HepG2 (cell line): ENCODE measurements around the gene NRN1L. TPM values are rescaled to one million over a fixed set of nuclear protein-coding genes. Genes with fewer than 3 reads are reported as not detected.

ENCODE experiments used
- ATAC-seq: fragments of 200-7000 bp; cut with Tn5 transposase; 3 replicates; pipeline ENCODE4 v1.9.1; 2020; ENCODE audit warnings: mild to moderate bottlenecking, moderate library complexity
- BruUV-seq: library from RNA; stranded (reverse); fragments of 400-500 nt; replicated peaks from 2 replicates; lab custom pipeline; 2021; lab: Mats Ljungman, UMichigan
- CTCF ChIA-PET: fragments of 300-600 bp; formaldehyde crosslinking; extraction: SDS; loops from one replicate; lab custom pipeline; 2021; ENCODE audit warnings: low total read pairs, inconsistent platforms, low intra/inter-chr PET ratio; lab: Yijun Ruan, JAX
- POLR2A ChIA-PET: fragments of 350-600 bp; sonication (Branson Sonifier 250); formaldehyde crosslinking; loops from one replicate; lab custom pipeline; 2020; ENCODE audit warnings: antibody characterized with exemption, inconsistent platforms; lab: Yijun Ruan, JAX
- DNase-seq: peaks from one replicate; pipeline ENCODE4 v3.0.0-alpha.2; 2015; ENCODE audit warnings: low spot score
- FAIRE-seq: peaks from 3 replicates; lab custom pipeline; 2011; peaks lifted over from hg19 to GRCh38; lab: Jason Lieb, UNC
- H2AFZ ChIP-seq: one replicate; pipeline ENCODE4 v1.6.1; 2011; ENCODE audit warnings: low read length, inconsistent platforms
- H3K27ac ChIP-seq: fragments of 300-600 bp; 3 replicates; pipeline ENCODE4 v1.8.0; 2011; ENCODE audit warnings: mixed run types, mild to moderate bottlenecking, mixed read lengths, low read length, inconsistent platforms; ENCODE audit not compliant: insufficient read depth; ENCODE audit errors: extremely low read length
- H3K27me3 ChIP-seq, 2 experiments: fragments of 200-600 bp in 1 of 2; 2 replicates in 1 of 2; 3 replicates in 1 of 2; pipeline versions ENCODE4 v1.6.0 to v1.8.0; 2011; ENCODE audit warnings: low read length in 2 of 2, mild to moderate bottlenecking in 2 of 2, moderate library complexity in 2 of 2, inconsistent platforms in 1 of 2; ENCODE audit not compliant: insufficient read depth in 2 of 2, control insufficient read depth in 1 of 2
- H3K36me3 ChIP-seq, 2 experiments: fragments of 200-600 bp in 1 of 2; replicated peaks in 1 of 2; 2 replicates in 1 of 2; 3 replicates in 1 of 2; pipeline versions ENCODE4 v1.5.1 to v1.8.0; 2011; ENCODE audit warnings: low read length in 2 of 2, inconsistent platforms in 1 of 2; ENCODE audit not compliant: insufficient read depth in 2 of 2, control insufficient read depth in 1 of 2
- H3K4me1 ChIP-seq: 2 replicates; pipeline ENCODE4 v1.5.1; 2012; ENCODE audit warnings: low read length, inconsistent platforms; ENCODE audit not compliant: insufficient read depth
- H3K4me2 ChIP-seq: 2 replicates; pipeline ENCODE4 v1.6.0; 2011; ENCODE audit warnings: low read depth, low read length, inconsistent platforms
- H3K4me3 ChIP-seq, 3 experiments: fragments of 200-600 bp in 1 of 3; sonication (generic), shearing (Covaris generic) in 1 of 3; replicated peaks in 1 of 3; 2 replicates each; pipeline ENCODE4 v1.5.1; 2011 to 2016; ENCODE audit warnings: low read length in 3 of 3, inconsistent platforms in 2 of 3, low read depth in 2 of 3, mild to moderate bottlenecking in 2 of 3, control low read depth in 1 of 3, mixed read lengths in 1 of 3; ENCODE audit not compliant: insufficient read depth in 1 of 3
- H3K79me2 ChIP-seq: one replicate; pipeline ENCODE4 v1.6.1; 2011; ENCODE audit warnings: low read length, inconsistent platforms; ENCODE audit not compliant: insufficient read depth
- H3K9ac ChIP-seq: 2 replicates; pipeline ENCODE4 v1.6.0; 2011; ENCODE audit warnings: mild to moderate bottlenecking, low read depth, low read length, inconsistent platforms; ENCODE audit not compliant: insufficient read depth
- H3K9me3 ChIP-seq: 2 replicates; pipeline ENCODE4 v1.5.1; 2012; ENCODE audit warnings: mild to moderate bottlenecking, low read length
- H4K20me1 ChIP-seq: 2 replicates; pipeline ENCODE4 v1.6.0; 2011; ENCODE audit warnings: inconsistent platforms, mild to moderate bottlenecking, low read length, moderate library complexity; ENCODE audit not compliant: insufficient read depth
- GATAD2A ChIP-seq: IDR thresholded peaks from 2 replicates; pipeline ENCODE4 v1.6.1; 2016
- MNT ChIP-seq: fragments of 450-650 bp; IDR thresholded peaks from 2 replicates; pipeline ENCODE4 v1.6.1; 2016
- POGZ ChIP-seq: sonication (generic); formaldehyde crosslinking; IDR thresholded peaks from 2 replicates; pipeline ENCODE4 v1.4.0; 2020; ENCODE audit warnings: mild to moderate bottlenecking, missing genetic modification reagents
- SMAD1 ChIP-seq: sonication (generic); formaldehyde crosslinking; IDR thresholded peaks from 2 replicates; pipeline ENCODE4 v1.4.0; 2020; ENCODE audit warnings: missing genetic modification reagents, low read depth, mild to moderate bottlenecking, borderline replicate concordance
- ZKSCAN5 ChIP-seq: sonication (generic); formaldehyde crosslinking; IDR thresholded peaks from 2 replicates; pipeline ENCODE4 v1.5.1; 2020; ENCODE audit warnings: mild to moderate bottlenecking, missing genetic modification reagents
- ZNF605 ChIP-seq: sonication (generic); formaldehyde crosslinking; IDR thresholded peaks from 2 replicates; pipeline ENCODE4 v1.8.0; 2022; ENCODE audit warnings: mild to moderate bottlenecking, missing genetic modification reagents
- ZNF644 ChIP-seq: IDR thresholded peaks from 2 replicates; pipeline ENCODE4 v1.6.1; 2016; ENCODE audit warnings: low read depth
- whole genome bisulfite sequencing: methylation state at CpG from one replicate; pipeline ENCODE4 v1.1.6; 2017; ENCODE audit warnings: low lambda C conversion rate; 5-methylcytosine and 5-hydroxymethylcytosine counted together
- in situ Hi-C: cut with HindIII; loops from 2 replicates; pipeline ENCODE4 v1.10.0; 2017; ENCODE audit warnings: low pct_unique_long_range_greater_than_20kb; ENCODE audit not compliant: extremely low pct_ligation_motif_present
- intact Hi-C: fragments of 100-400 bp; cut with micrococcal nuclease; formaldehyde crosslinking; loops from one replicate; pipeline ENCODE4 v1.10.0; 2022; ENCODE audit not compliant: unreplicated experiment
- polyA plus RNA-seq, 8 experiments: library from polyadenylated mRNA; depleted of rRNA in 3 of 8; stranded (reverse) in 7 of 8; unstranded in 1 of 8; fragments of >200 nt; fragmentation: Illumina TruSeq in 4 of 8; extraction: Trizol in 4 of 8; gene quantifications; 2 replicates each; pipeline versions ENCODE4 v1.2.1 to v1.2.3, GENCODE V29; 2011 to 2016; ENCODE audit warnings: low read depth in 4 of 8, missing spikeins in 1 of 8, mixed read lengths in 1 of 8; ENCODE audit not compliant: insufficient read depth in 1 of 8
- total RNA-seq, 5 experiments: library from RNA; depleted of rRNA; stranded (reverse); fragments of >200 nt; fragmentation: Illumina TruSeq; extraction: Trizol; gene quantifications; 2 replicates each; pipeline ENCODE4 v1.2.3, GENCODE V29; 2016; ENCODE audit warnings: low read depth in 1 of 5

The NRN1L gene
- total and polyA plus RNA-seq, 2 of the 13 experiments (the other 11 are each of a cell fraction or from before 2014, with no cell fraction given): 0.53 to 1.2 TPM

DNA sequence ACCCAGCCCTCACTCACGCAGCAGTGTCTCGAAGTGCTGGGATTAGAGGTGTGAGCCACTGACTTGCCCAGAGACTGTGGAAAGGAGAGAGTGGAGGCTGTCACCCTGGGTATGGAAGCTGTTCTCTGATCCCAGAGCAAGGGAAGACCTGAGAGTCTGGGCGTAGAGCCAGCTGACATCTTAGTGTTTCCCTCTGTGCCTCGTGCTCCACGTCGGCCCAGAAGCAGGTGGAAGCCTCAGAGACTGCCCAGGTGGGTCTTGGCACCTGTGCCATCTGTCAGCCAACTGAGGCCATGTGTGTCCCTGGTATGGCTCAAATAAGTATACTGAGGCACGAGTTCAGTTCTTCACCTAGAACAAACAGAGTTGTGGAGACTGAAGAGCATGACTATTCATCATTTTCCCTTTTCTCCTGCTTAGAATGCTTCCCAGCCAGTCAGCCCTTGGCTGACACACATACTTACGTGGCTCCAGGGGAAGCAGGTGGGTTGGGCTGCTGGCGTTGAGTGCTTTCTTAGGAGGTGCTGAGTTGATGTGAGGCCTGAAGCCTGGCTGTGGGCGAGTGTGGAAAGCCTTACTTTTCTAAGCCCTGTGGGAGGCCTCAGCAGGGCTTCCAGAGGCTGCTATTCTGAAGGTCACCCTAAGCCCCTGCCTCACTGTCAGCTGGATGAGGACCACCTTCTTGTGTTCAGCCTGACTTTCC lies 38.9 kb downstream of the NRN1L start:
- ATAC-seq (no peak), DNase-seq (no peak), FAIRE-seq (no peak)
- Histone ChIP-seq H3K4me3 (no peak overlapping the region), H3K27ac (no peak overlapping the region), H3K27me3 (no peaks in the 10 kb centered on the region), H3K9ac (no peak overlapping the region), H3K79me2 (no peaks in the 10 kb centered on the region), H3K9me3 (no peaks in the 10 kb centered on the region), H2AFZ (no peak overlapping the region), H3K36me3 (peaks cover 23 to 34% of the 10 kb centered on the region in 2 experiments), H3K4me1 (no peaks in the 10 kb centered on the region), H4K20me1 (no peaks in the 10 kb centered on the region), H3K4me2 (no peak overlapping the region)
- WGBS: 93% methylated on average over 9 of the region's 10 CpGs
- intact Hi-C loops: no loop called here
- BruUV-seq: no TSS peak
- TF ChIP-seq ZKSCAN5 (CRISPR knock-in tag): no peak
- TF ChIP-seq ZNF605 (CRISPR knock-in tag): no peak
- peak; percentile 71; the same call in 1 of the 2 replicates for TF ChIP-seq MNT
- TF ChIP-seq ZNF644: no peak
- TF ChIP-seq SMAD1: no peak
- TF ChIP-seq GATAD2A (CRISPR knock-in tag): no peak
- no peak for TF ChIP-seq POGZ
- CTCF ChIA-PET: no interaction called here
- POLR2A ChIA-PET: interaction anchor here (0.9 kb wide), 1 partner anchor 12 kb away, joined by 3 read pairs; no protein-coding TSS in a partner anchor
- in situ Hi-C loops: no loop called here
